K562 (cell line): Measurements from ENCODE around the gene SMIM12. TPM values are rescaled to one million over a fixed set of nuclear protein-coding genes. Genes with fewer than 3 reads are reported as not detected.

Experiments
- ATF4 ChIP-seq: fragments of 450-650 bp; formaldehyde crosslinking; IDR thresholded peaks from 2 replicates; pipeline ENCODE4 v1.4.0; 2022; ENCODE audit warnings: mild to moderate bottlenecking, moderate library complexity
- FOXP4 ChIP-seq: sonication (generic); formaldehyde crosslinking; IDR thresholded peaks from 2 replicates; pipeline ENCODE4 v1.8.0; 2022; ENCODE audit warnings: mild to moderate bottlenecking, missing genetic modification reagents, borderline replicate concordance
- MGA ChIP-seq: fragments of 450-650 bp; IDR thresholded peaks from 2 replicates; pipeline ENCODE4 v1.6.1; 2016; ENCODE audit warnings: mild to moderate bottlenecking, moderate library complexity
- RCOR1 ChIP-seq, 2 experiments: IDR thresholded peaks; 2 replicates each; pipeline ENCODE4 v1.6.1; 2012; ENCODE audit warnings: low read depth in 2 of 2, low read length in 2 of 2, borderline replicate concordance in 1 of 2, improper control_type of control experiment in 1 of 2
- SOX6 ChIP-seq: fragments of 450-650 bp; IDR thresholded peaks from 2 replicates; pipeline ENCODE4 v1.6.1; 2014; ENCODE audit warnings: mild to moderate bottlenecking
- SREBF2 ChIP-seq: sonication (generic); formaldehyde crosslinking; IDR thresholded peaks from 2 replicates; pipeline ENCODE4 v1.4.0; 2020; ENCODE audit warnings: mild to moderate bottlenecking, missing genetic modification reagents
- SUPT5H ChIP-seq: fragments of 450-650 bp; IDR thresholded peaks from 2 replicates; pipeline ENCODE4 v1.6.1; 2016
- UBTF ChIP-seq, 2 experiments: IDR thresholded peaks; 2 replicates each; pipeline ENCODE4 v1.6.1; 2012; ENCODE audit warnings: improper control_type of control experiment in 2 of 2, low read depth in 2 of 2, low read length in 2 of 2, borderline replicate concordance in 1 of 2
- ZKSCAN3 ChIP-seq: fragments of 250-450 bp; sonication (Bioruptor Pico); IDR thresholded peaks from 2 replicates; pipeline ENCODE4 v1.4.0; 2020
- polyA plus RNA-seq, 8 experiments: library from polyadenylated mRNA; depleted of rRNA in 4 of 8; stranded (reverse) in 5 of 8; unstranded in 3 of 8; fragments of >200 nt; fragmentation: Nextera tagmentation in 2 of 8; fragmentation: Illumina TruSeq in 1 of 8; extraction: Ambion mirVana in 2 of 8; extraction: Trizol in 1 of 8; gene quantifications; 2 replicates each; pipeline versions ENCODE4 v1.2.1 to v1.2.3, GENCODE V29; 2011 to 2014; ENCODE audit warnings: inconsistent platforms in 1 of 8, missing spikeins in 1 of 8
- total RNA-seq, 7 experiments: library from RNA; depleted of rRNA in 6 of 7; stranded (reverse); fragments of >200 nt in 6 of 7; fragmentation: Illumina TruSeq in 2 of 7; extraction: Trizol in 2 of 7; gene quantifications; 2 replicates each; pipeline versions ENCODE4 v1.2.1 to v1.2.3, GENCODE V29; 2011 to 2021; ENCODE audit warnings: low replicate concordance in 1 of 7

SMIM12 gene
- total and polyA plus RNA-seq, 9 of the 15 experiments (the other 6 are each of a cell fraction or from before 2014, with no cell fraction given), result 51.7 to 112 (median 63.9) TPM

GRCh38 chr1:34859446-34860200 is at the start of gene SMIM12 (continued):
- peak in 1 of 2 experiments; percentile 70; a peak in 2 of 4 replicates for TF ChIP-seq RCOR1 (IDR thresholded peaks at IDR 0.05; ENCODE audit: borderline replicate concordance in 1 of 2, low read depth in 2 of 2, low read length in 2 of 2)
- TF ChIP-seq SOX6, result peak; percentile 79; the same call in 1 of the 2 replicates
- TF ChIP-seq ATF4, result no peak
- peak; percentile 99 for TF ChIP-seq MGA
- no peak for TF ChIP-seq UBTF (IDR thresholded peaks at IDR 0.05; ENCODE audit: borderline replicate concordance in 1 of 2, low read depth in 2 of 2, low read length in 2 of 2)
- TF ChIP-seq ZKSCAN3 (CRISPR knock-in tag), result no peak
- TF ChIP-seq SUPT5H, result peak; percentile 98
- TF ChIP-seq FOXP4 (CRISPR knock-in tag), result 0 out of 2 replicates have a peak, but pooled peaks have one; percentile 62
- TF ChIP-seq SREBF2 (CRISPR knock-in tag), result no peak
